Measurements from ENCODE around the gene ZNF764. TPM values are rescaled to one million over a fixed set of nuclear protein-coding genes. Genes with fewer than 3 reads are reported as not detected.

ZNF764 gene
- total RNA-seq, 2 experiments from 2014 or later = 13.7 to 14.2 TPM

DNA sequence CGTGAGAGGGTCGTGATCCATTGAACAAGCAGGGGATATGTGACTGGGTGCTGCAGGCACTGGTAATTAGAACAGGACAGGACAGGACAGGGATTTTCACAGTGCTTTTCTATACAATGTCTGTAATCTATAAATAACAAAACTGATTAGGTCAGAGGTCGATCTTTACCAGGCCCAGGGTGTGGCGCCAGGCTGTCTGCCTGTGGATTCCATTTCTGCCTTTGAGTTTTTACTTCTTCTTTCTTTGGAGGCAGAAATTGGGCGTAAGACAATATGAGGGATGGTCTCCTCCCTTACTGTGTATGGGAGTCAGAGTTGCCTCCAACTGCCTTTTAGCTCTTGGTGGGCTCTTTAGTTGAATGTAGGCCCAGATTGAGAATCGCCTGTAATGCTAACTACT lies 1.5 kb upstream of the ZNF764 start:
- H3K9me3 Mint-ChIP-seq = no peaks in the 10 kb centered on the region
- ChIA-PET POLR2A (interaction anchor here (3.3 kb wide), 1 partner anchor 25 kb away, joined by 59 read pairs; the partner anchor contains the start of gene ZNF747), CTCF (interaction anchor here (1.3 kb wide), 1 partner anchor 39 kb away, joined by 3 read pairs; no protein-coding TSS in a partner anchor)
- no peaks in the 10 kb centered on the region for H3K27me3 Mint-ChIP-seq
- H3K27ac Mint-ChIP-seq = peak overlapping the region; percentile 76
- no peak for DNase-seq
- H3K4me3 Mint-ChIP-seq = no peak overlapping the region
- H3K36me3 Mint-ChIP-seq = peaks cover 13% of the 10 kb centered on the region
- H3K4me1 Mint-ChIP-seq (ENCODE audit: low read depth) = peaks cover 24% of the 10 kb centered on the region
- intact Hi-C loops (cut with micrococcal nuclease) = loop anchor here (5.0 kb wide), 1 partner anchor 127 kb away; the partner anchor contains the start of gene DCTPP1

DNA sequence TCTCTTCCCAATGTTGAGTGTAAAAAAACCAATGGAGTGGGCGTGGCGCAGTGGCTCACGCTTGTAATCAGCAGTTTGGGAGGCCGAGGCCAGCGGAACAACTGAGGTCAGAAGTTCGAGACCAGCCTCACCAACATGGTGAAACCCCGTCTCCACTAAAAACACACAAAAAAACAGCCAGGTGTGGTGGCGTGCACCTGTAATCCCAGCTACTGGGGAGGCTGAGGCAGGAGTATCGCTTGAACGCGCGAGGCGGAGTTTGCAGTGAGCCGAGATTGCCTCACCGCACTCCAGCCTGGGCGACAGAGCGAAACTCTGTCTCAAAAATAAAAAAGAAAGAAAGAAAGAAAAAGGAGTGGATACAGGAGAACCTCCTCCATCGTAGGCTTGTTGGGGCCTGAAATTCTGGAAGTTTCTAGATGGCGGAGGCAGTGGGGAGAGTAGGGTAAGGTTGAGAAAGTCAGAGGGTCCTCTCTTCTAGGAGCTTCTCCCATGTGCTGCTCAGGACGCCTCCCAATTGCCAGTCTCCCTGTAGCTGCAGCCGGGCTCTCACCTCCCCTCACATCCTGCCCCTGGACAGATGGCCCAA lies 709 bp upstream of the ZNF764 start:
- no peaks in the 10 kb centered on the region for H3K27me3 Mint-ChIP-seq
- peaks cover 31% of the 10 kb centered on the region for H3K4me1 Mint-ChIP-seq (ENCODE audit: low read depth)
- peak overlapping the region; percentile 89 for H3K4me3 Mint-ChIP-seq
- intact Hi-C loops (cut with micrococcal nuclease) = loop anchor here (1.0 to 5.0 kb wide), 5 partner anchors 9 to 127 kb away; partner anchors contain the start of genes DCTPP1 and FBRS
- peak overlapping the region; percentile 96 for H3K27ac Mint-ChIP-seq
- peaks cover 19% of the 10 kb centered on the region for H3K36me3 Mint-ChIP-seq
- POLR2A ChIA-PET = interaction anchor here (0.6 to 3.3 kb wide), 11 partner anchors 9 to 151 kb away, joined by 3 to 59 read pairs (median 5); partner anchors contain the start of genes DCTPP1, ZNF688, ZNF747 and ZNF771
- CTCF ChIA-PET = interaction anchor here (0.6 to 3.6 kb wide), 10 partner anchors 9 to 141 kb away, joined by 4 to 53 read pairs (median 6); partner anchors contain the start of genes DCTPP1, ZNF747 and ZNF785
- no peaks in the 10 kb centered on the region for H3K9me3 Mint-ChIP-seq
- no peak for DNase-seq

DNA sequence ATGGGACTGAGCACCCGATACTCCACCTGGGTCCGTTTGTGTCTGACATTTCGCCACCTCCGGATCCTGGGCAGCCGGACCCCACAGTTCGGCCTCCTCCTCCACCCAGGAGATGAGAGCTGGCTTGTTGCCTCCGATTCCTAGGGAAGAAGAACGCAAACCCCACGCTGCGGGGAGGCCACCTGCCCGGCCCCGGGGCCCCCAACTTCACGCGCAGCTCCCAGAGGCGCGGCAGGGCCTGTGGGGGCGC lies 542 bp downstream of the ZNF764 start:
- ChIA-PET POLR2A (interaction anchor here (0.5 to 3.3 kb wide), 13 partner anchors 9 to 183 kb away, joined by 3 to 59 read pairs (median 4); partner anchors contain the start of genes DCTPP1, MYL11, ZNF48 and ZNF688), CTCF (interaction anchor here (0.6 to 3.6 kb wide), 10 partner anchors 10 to 169 kb away, joined by 4 to 53 read pairs (median 6); partner anchors contain the start of genes DCTPP1, PRR14, ZNF747 and ZNF785)
- Mint-ChIP-seq H3K27me3 (no peaks in the 10 kb centered on the region), H3K4me1 (ENCODE audit: low read depth) (peaks cover 43% of the 10 kb centered on the region), H3K36me3 (peaks cover 27% of the 10 kb centered on the region), H3K4me3 (peak overlapping the region; percentile 89), H3K27ac (peak overlapping the region; percentile 96), H3K9me3 (no peaks in the 10 kb centered on the region)
- DNase-seq = no peak
- intact Hi-C loops (cut with micrococcal nuclease) = loop anchor here (5.0 kb wide), 1 partner anchor 125 kb away; the partner anchor contains the start of gene DCTPP1

DNA sequence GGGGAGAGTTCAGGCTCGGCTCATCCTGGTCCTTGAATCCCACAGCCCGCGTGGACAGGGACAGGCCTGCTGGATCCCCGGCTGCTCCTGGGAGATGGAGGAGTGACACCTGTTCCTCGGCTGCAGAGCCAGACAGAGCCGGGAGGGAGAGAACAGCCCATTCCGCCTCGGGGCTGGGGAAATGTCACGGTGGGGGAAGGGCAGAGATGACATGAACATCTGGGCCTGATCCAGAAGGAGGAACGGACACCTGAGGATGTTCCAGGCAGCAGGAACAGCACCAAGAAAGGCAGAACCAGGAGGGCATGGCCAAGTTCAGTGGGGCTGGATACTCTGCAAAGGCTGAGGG lies 2.1 kb downstream of the ZNF764 start:
- DNase-seq = no peak
- ChIA-PET CTCF (interaction anchor here (0.7 to 3.6 kb wide), 2 partner anchors 21 to 24 kb away, joined by 3 to 53 read pairs; partner anchors contain the start of gene ZNF747), POLR2A (interaction anchor here (1.3 to 3.2 kb wide), 3 partner anchors 15 to 29 kb away, joined by 3 to 39 read pairs (median 6); partner anchors contain the start of gene ZNF688)
- Mint-ChIP-seq H3K9me3 (no peaks in the 10 kb centered on the region), H3K27ac (peak overlapping the region; percentile 96), H3K4me3 (peak overlapping the region; percentile 39), H3K27me3 (no peaks in the 10 kb centered on the region), H3K36me3 (peaks cover 31% of the 10 kb centered on the region), H3K4me1 (ENCODE audit: low read depth) (peaks cover 55% of the 10 kb centered on the region)
- intact Hi-C loops (cut with micrococcal nuclease) = loop anchor here (5.0 kb wide), 1 partner anchor 124 kb away; the partner anchor contains the start of gene DCTPP1

DNA sequence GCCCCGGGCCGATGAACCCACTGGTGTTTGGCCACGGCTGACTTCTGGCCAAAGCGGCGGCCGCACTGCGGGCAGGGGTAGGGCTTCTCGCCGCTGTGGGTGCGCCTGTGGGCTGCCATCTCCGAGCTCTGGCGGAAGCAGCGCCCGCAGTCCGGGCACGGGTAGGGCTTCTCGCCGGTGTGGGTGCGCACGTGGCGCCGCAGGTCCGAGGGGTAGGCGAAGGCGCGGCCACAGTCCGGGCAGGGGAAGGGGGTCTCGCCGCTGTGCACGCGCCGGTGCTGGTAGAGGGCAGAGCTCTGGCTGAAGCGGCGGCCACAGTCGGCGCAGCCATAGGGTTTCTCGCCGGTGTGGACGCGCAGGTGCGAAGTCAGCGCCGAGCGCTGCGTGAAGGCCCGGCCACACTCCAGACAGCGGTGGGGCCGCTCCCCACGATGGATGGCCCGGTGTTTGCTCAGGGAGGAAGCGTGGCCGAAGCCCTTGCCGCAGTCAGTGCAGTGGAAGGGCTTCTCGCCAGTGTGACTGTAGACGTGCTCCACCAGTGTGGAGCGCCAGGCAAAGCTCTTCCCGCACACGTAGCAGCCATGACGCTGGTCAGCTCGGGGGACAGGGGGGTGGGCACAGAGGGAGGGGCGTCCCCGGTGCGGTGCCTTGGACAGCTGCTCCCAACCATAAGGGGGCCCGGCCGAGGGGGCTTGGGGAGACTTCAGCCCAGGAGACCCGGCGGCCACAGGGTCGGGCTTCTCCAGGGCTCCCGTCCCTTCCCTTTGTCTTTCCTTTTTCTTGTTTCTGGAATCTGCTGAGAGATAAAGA lies 2.7 kb downstream of the ZNF764 start:
- intact Hi-C loops (cut with micrococcal nuclease) = loop anchor here (5.0 kb wide), 1 partner anchor 123 kb away; the partner anchor contains the start of gene DCTPP1
- H3K9me3 Mint-ChIP-seq = no peaks in the 10 kb centered on the region
- peak overlapping the region; percentile 96 for H3K27ac Mint-ChIP-seq
- POLR2A ChIA-PET = no interaction called here
- no peaks in the 10 kb centered on the region for H3K27me3 Mint-ChIP-seq
- CTCF ChIA-PET = interaction anchor here (3.6 kb wide), 1 partner anchor 20 kb away, joined by 53 read pairs; the partner anchor contains the start of gene ZNF747
- DNase-seq = no peak
- H3K36me3 Mint-ChIP-seq = peaks cover 31% of the 10 kb centered on the region
- peaks cover 53% of the 10 kb centered on the region for H3K4me1 Mint-ChIP-seq (ENCODE audit: low read depth)
- H3K4me3 Mint-ChIP-seq = peak overlapping the region; percentile 39

DNA sequence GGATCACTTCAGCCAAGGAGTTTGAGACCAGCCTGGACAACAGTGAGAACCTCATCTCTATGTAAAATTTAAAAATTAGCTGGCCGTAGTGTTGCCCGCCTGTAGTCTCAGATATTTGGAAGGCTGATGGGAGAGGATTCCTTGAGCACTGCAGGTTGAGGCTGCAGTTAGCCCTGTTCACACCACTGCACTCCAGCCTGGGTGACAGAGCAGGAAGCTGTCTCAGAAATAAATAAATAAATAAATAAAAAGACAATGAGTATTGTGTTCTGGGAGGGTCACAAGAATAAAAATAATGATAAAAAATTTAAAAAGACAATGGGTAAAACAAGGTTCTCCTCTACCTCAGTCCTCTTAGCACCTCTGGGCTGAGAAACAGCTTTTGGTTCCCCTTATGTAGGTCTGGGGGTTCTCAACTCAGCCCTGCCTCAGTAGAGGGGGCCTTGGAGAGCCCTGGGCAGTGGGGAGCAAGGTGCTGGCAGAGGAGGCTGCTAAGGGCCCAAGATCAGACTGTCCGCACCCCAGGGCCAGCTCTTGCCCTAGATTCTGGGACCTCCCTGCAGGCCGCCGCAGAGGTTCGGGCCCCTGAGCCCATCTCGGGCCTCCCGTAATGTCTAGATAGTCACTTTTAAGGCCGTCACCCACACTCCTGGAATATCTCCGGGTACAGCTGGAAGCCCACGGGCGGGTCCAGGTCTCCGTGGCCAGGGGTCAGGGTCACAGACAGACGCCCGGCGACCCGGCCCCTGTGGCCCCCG lies 3.4 kb downstream of the ZNF764 start:
- no peak for DNase-seq
- ChIA-PET CTCF (interaction anchor here (0.7 to 1.4 kb wide), 3 partner anchors 12 to 74 kb away, joined by 3 to 5 read pairs (median 3); no protein-coding TSS in a partner anchor), POLR2A (no interaction called here)
- Mint-ChIP-seq H3K27me3 (no peaks in the 10 kb centered on the region), H3K9me3 (no peaks in the 10 kb centered on the region), H3K4me3 (no peak overlapping the region), H3K4me1 (ENCODE audit: low read depth) (peaks cover 54% of the 10 kb centered on the region), H3K27ac (peak overlapping the region; percentile 96), H3K36me3 (peaks cover 31% of the 10 kb centered on the region)
- intact Hi-C loops (cut with micrococcal nuclease) = loop anchor here (5.0 kb wide), 2 partner anchors 82 to 122 kb away; partner anchors contain the start of genes DCTPP1 and ITGAL

DNA sequence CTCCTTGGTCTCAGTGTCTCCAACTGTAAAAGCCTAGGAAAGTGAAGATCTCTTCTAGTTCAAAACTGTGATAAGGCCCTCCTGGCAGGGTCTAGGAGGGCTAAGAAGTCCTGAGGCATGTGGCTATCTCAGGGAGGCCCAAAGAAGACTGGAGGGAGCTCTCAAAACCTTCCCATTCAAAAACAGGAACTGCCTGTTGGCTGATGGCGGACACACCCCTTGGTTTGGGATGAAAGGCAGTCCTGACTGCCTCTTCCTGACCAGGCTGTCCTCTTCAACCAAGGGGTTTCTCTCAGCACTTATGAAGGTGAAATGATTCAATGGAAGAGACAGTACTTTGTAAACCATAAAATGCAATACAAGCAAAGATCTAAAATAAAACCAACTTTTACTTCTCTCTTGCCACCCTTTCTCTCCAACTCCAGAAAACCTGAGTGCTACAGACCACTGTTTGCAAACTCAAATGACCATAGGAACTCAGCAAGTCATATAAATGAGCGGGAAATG lies 4.7 kb downstream of the ZNF764 start:
- Mint-ChIP-seq H3K4me3 (no peak overlapping the region), H3K4me1 (ENCODE audit: low read depth) (peaks cover 57% of the 10 kb centered on the region), H3K36me3 (peaks cover 31% of the 10 kb centered on the region), H3K27me3 (no peaks in the 10 kb centered on the region), H3K27ac (peak overlapping the region; percentile 96), H3K9me3 (no peaks in the 10 kb centered on the region)
- ChIA-PET CTCF (no interaction called here), POLR2A (interaction anchor here (0.6 kb wide), 1 partner anchor 83 kb away, joined by 3 read pairs; no protein-coding TSS in a partner anchor)
- no peak for DNase-seq
- intact Hi-C loops (cut with micrococcal nuclease) = loop anchor here (5.0 kb wide), 1 partner anchor 81 kb away; the partner anchor contains the start of gene ITGAL

DNA sequence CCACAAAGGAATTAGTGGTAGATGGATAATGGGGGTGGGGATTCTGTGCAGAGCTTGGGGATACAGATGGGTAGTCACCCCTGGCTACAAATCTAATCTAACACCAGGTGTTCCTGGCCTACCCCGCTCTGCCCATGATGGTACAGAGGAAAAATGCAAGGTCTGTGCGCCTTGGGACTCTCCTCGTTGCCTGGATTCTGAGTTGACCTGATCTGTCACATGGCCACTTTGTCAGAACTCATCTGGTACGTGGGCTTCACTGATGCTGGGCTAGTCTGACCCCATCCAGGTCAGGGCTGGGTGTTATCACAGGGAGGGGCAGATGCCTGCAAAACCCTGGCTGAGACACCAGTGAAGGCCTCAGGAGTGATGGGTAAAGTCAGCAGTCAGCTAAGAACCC lies 5.2 kb downstream of the ZNF764 start:
- H3K4me1 Mint-ChIP-seq (ENCODE audit: low read depth) = peaks cover 57% of the 10 kb centered on the region
- no peaks in the 10 kb centered on the region for H3K9me3 Mint-ChIP-seq
- intact Hi-C loops (cut with micrococcal nuclease) = loop anchor here (5.0 kb wide), 1 partner anchor 81 kb away; the partner anchor contains the start of gene ITGAL
- POLR2A ChIA-PET = interaction anchor here (2.1 kb wide), 1 partner anchor 15 kb away, joined by 17 read pairs; no protein-coding TSS in a partner anchor
- H3K36me3 Mint-ChIP-seq = peaks cover 31% of the 10 kb centered on the region
- H3K27ac Mint-ChIP-seq = peak overlapping the region; percentile 96
- H3K27me3 Mint-ChIP-seq = no peaks in the 10 kb centered on the region
- no peak for DNase-seq
- no peak overlapping the region for H3K4me3 Mint-ChIP-seq
- CTCF ChIA-PET = interaction anchor here (0.6 to 3.1 kb wide), 2 partner anchors 18 to 135 kb away, joined by 4 to 30 read pairs; partner anchors contain the start of gene ZNF747

DNA sequence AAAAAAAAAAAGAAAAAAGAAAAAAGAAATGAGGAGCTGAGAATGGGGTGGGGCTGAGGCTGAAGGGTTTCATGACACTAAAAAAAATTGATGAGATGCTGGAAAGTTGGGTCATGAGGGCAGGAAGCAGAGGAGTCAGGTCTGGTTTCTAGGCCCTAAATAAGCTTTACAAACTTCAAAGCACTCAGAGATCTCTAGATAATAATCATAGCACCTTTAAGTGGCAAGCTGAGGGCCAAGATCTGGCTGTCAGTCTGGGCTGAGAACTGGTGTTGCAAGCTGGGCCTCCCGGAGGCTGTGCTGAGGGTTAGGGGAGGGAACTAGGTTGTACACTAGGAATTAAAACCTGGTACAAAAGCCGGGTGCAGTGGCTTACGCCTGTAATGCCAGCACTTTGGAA lies 6.4 kb downstream of the ZNF764 start:
- peak overlapping the region; percentile 96 for H3K27ac Mint-ChIP-seq
- CTCF ChIA-PET = interaction anchor here (0.6 to 3.1 kb wide), 8 partner anchors 15 to 80 kb away, joined by 3 to 30 read pairs (median 4); partner anchors contain the start of genes ITGAL, ZNF688 and ZNF747
- POLR2A ChIA-PET = interaction anchor here (0.6 to 2.1 kb wide), 8 partner anchors 16 to 96 kb away, joined by 3 to 23 read pairs (median 5); partner anchors contain the start of genes ZNF688 and ZNF747
- H3K27me3 Mint-ChIP-seq = no peaks in the 10 kb centered on the region
- peaks cover 31% of the 10 kb centered on the region for H3K36me3 Mint-ChIP-seq
- intact Hi-C loops (cut with micrococcal nuclease) = loop anchor here (1.0 to 5.0 kb wide), 4 partner anchors 16 to 79 kb away; partner anchors contain the start of gene ITGAL
- peak; percentile 79 for DNase-seq
- H3K4me3 Mint-ChIP-seq = peak overlapping the region; percentile 58
- H3K4me1 Mint-ChIP-seq (ENCODE audit: low read depth) = peaks cover 57% of the 10 kb centered on the region
- no peaks in the 10 kb centered on the region for H3K9me3 Mint-ChIP-seq

DNA sequence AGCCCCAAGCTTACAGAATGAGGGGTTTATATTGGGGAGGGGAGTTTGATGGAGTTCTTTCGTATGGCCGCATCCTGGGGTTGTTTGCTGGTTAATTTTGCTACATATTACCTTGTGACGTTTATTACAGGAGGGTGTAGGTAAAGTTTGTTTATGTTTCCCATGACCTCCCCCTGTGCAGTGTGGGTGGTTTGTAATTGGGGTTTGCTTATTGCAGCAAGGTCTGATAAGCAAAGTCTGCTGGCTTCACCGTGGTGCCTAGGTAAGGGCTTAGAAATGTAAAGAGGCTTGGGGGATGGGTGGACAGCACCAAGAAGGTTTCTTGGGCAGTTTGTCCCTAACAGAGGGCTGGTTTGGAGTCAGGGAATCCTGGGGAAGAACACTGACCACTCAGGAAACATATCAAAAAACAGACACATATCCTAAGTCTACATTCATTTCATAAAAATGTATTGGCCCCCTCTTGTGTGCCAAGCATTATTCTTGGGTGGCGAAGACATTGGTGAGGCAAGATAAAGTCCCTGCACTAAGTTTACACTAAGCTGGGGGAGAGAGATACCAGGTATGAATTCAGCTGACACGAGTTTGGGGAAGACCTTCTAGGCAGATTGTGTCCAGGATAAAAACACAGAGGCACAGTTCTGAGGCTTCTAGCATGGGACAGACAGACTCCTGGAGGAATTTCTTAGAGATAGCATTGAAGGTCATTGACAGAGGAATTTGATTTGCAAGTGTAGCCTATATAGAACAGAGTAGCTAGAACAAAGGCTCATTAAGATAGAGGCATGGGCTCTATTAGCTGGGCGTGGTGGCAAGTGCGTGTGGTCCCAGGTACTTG lies 9.5 kb downstream of the ZNF764 start:
- Mint-ChIP-seq H3K9me3 (no peaks in the 10 kb centered on the region), H3K4me3 (no peak overlapping the region), H3K36me3 (peaks cover 10% of the 10 kb centered on the region), H3K27ac (no peak overlapping the region), H3K4me1 (ENCODE audit: low read depth) (peaks cover 39% of the 10 kb centered on the region), H3K27me3 (no peaks in the 10 kb centered on the region)
- CTCF ChIA-PET = interaction anchor here (1.3 kb wide), 2 partner anchors 13 to 21 kb away, joined by 3 to 7 read pairs; partner anchors contain the start of gene ZNF747
- no peak for DNase-seq
- intact Hi-C loops (cut with micrococcal nuclease) = no loop called here
- POLR2A ChIA-PET = interaction anchor here (0.7 to 2.1 kb wide), 3 partner anchors 10 to 195 kb away, joined by 4 to 10 read pairs (median 4); partner anchors contain the start of genes ZNF747 and ZNF764

Data from activated CD4-positive, alpha-beta memory T cell treated with anti-CD3 and anti-CD28 coated beads for 36 hours (primary cell).